Measurements from ENCODE around the gene IL17B.
A peak's percentile ranks its signal among the peaks of the same experiment; 100 is the strongest.

The IL17B gene

DNA sequence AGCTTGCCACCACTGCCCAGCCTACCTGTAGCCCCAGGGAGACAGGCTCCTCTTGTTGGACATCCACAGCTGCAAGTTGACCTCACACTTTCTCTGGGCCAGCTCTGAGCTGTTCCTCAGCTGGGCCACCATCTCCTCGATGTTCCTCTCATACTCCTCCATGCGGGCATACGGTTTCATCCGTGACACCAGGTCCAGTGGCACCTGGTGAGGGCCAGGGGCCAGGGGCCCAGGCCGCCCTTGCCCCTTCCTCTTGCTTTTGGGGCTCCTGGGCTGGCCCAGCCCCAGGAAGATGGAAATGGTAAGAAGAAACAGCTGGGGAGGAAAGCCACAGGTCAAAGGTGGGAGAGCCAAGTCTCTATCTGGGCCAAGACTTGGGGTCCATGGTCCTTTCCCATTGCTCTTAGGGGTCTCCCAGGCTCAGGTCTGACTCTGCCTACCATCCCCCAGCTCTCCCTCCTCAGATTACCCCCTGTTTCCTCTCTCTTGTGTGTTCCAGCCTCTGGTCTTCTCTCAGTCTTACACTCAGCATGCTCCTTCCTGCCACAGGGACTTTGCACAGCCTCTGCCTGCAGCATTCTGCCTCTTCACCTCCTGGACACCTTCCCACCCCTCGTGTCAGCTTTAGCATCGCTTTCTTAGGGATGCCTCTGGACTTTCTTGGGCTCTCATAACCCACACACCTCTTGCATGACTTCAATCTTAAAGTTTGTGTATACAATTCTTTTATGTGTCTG lies 2.2 kb downstream of the IL17B start:
- DNase-seq (ENCODE audit: low spot score) = no peak

DNA sequence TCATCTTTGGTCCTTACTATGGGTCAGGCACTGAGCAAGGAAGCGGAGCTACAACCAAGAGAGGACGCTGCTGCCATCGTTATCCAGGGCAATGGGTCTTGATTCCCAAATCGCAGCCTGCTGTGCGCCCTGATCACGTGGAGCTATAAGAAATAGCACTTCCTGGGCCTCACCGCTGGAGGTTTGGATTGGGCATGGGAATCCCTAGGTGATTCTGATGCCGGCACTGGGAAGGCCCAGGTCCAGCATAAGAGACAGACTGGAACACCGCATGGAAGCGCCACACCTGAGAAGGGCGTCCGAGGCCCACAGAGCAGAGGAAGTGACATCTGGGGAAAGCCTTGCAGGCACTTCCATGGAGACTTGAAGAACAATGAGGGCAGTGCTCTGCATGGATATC lies 3.0 kb downstream of the IL17B start:
- no peak for DNase-seq (ENCODE audit: low spot score)

DNA sequence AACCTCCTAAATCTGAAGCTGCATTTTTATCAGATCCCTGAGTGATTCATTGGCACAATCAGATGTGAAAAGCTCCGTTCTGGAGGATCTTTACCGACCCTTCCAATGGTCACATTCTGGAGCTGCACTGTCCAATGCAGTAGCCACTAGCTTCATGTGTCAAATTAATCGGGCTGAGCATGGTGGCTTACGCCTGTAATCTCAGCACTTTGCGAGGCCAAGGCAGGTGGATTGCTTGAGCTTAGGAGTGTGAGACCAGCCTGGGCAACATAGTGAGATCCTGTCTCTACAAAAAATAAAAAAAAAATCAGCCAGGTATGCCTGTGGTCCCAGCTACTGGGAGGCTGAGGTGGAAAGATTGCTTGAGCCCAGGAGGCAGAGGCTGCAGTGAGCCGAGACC lies 3.7 kb downstream of the IL17B start:
- no peak for DNase-seq (ENCODE audit: low spot score)

DNA sequence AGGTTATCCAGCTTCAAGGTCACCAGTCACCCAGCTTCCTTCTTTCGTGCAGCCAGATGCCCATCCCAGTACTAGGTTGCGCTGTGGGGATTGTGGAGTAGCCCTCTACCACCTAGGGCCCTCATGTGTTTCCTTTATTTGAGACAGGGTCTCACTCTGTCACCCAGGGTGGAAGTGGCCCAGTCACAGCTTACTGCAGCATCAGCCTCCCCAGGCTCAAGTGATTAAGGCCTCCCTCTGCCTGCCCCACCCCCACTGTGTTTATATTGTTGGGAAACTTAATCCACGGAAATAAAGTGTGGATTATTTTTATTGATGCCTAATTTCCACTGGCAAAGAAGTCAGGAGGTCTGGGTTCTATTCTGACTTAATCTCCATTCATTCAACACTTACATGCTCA lies 4.3 kb downstream of the IL17B start:
- DNase-seq (ENCODE audit: low spot score) = no peak

DNA sequence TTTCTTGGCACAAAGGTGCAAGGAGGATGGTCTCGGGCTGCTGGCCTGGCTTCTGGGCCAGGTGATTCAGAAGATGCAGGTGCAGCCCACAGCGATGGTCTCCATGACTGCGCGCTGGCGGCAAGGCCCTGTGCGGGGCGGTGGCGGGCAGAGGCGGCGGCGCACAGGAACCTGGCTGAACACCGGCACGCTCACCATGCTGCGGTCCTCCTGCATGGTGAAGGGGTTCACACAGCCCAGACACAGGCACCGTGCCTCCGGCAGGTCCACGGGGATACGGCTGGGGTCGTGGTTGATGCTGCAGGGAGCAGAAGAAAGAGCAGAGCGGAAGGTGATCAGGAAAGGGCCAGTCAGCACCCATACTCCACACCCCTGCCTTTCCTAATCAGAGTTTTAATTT lies 4.8 kb downstream of the IL17B start:
- no peak for DNase-seq (ENCODE audit: low spot score)

DNA sequence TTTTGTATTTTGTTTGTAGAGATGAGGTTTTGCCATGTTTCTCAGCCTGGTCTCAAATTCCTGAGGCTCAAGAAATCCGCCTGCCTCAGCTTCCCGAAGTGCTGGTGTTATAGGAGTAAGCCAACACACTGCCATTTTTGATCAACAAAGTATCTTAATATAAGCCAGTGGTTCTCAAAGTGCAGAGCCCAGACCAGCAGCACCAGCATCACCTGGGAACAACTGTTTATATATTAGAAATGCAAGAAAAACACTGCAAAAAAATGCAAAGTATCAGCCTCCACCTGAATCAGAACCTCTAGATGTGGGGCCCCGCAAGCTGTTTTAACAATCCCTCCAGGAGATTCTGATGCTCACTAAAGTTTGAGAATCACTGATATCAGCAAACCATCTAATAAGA lies 6.2 kb downstream of the IL17B start:
- no peak for DNase-seq (ENCODE audit: low spot score)

DNA sequence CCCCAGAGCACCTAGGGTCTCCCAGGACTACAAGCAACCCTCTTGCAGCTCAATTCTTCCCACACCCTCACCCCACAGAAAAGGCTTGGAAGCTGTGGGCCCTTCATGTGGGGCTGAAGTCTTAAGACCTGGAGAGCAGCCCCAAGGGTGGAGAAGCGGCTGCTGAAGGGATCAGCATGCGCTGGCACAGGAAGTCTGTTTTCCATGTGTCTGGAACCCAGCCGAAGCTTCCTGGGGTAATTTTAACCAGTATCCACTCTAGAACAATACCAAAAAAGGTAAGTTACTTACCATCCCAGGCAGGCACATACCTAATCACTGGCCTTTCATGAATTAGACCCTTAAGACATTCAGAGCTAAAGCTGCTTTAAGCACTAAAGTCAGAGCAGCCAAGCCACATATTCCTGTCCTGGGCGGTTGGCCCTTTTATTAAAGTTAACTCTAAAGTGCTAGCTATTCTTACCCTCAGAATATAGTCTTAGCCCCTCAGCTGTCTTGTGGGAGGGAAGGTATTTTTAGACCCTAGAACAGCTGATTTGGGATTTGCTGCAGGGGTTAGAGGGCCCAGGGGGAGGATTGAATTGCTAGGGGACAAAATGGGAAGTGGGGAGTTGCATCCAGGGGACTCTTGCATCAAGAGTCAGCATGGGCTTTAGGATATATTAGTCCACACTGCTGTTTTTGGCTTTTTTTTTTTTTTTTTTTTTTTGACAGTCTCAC lies 6.9 kb downstream of the IL17B start:
- DNase-seq (ENCODE audit: low spot score) = no peak

DNA sequence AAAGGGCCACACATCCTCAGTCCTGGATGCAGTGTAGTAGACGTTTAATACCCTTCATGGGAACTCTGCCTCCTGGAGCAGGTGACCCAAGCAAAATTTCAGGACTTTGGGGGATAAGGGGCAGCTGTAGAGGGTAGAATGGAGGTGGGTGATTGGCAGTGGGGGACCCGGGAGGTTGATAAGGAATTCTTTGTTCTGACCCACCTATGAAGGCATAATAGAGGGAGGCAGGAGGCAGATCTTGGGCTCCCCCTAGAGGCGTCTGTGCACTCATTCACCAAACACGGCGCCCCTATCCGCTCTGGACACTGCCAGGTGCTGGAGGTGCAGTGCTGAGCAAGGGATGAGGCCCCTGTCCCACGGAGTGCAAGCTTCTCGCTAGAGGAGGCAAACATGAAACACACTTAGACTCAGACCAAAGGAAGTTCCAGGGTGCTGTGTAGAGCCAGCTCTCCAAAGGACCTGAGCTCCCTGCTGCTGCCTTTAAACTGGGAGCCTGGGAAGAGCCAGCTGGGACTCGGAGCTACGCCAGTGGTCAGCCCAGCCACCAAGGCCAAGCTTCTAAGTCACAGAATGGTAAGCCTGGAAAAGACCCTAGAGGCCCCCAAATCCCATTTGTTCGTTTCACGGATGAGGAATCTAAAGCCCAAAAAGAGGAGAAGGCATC lies 7.7 kb downstream of the IL17B start:
- DNase-seq (ENCODE audit: low spot score) = peak; percentile 85

DNA sequence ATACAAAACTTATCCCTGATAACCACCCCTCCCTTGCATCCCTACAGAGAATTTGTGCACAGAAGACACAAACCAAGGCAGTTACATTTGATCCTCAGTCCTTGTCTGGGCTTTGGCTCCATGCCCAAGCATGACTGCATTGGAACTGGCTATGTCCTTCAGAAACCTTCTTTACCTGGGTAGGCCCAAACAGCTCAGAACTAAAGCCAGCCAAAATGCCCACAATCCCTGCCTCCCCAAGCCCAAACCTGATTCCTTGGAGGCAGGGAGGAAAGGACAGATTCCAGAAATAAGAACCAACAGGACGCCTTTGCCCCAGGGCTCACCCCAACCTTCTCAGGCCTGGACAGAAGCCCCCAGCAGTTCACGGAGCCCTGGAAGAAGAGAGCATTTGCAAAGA lies 8.2 kb downstream of the IL17B start:
- no peak for DNase-seq (ENCODE audit: low spot score)

DNA sequence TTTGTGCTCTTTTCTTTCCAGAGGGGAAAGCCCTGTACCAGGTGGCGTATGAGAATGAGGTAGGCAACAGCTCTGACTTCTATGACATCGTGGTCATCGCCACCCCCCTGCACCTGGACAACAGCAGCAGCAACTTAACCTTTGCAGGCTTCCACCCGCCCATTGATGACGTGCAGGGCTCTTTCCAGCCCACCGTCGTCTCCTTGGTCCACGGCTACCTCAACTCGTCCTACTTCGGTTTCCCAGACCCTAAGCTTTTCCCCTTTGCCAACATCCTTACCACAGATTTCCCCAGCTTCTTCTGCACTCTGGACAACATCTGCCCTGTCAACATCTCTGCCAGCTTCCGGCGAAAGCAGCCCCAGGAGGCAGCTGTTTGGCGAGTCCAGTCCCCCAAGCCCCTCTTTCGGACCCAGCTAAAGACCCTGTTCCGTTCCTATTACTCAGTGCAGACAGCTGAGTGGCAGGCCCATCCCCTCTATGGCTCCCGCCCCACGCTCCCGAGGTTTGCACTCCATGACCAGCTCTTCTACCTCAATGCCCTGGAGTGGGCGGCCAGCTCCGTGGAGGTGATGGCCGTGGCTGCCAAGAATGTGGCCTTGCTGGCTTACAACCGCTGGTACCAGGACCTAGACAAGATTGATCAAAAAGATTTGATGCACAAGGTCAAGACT lies 11.0 kb downstream of the IL17B start:
- DNase-seq (ENCODE audit: low spot score) = no peak

DNA sequence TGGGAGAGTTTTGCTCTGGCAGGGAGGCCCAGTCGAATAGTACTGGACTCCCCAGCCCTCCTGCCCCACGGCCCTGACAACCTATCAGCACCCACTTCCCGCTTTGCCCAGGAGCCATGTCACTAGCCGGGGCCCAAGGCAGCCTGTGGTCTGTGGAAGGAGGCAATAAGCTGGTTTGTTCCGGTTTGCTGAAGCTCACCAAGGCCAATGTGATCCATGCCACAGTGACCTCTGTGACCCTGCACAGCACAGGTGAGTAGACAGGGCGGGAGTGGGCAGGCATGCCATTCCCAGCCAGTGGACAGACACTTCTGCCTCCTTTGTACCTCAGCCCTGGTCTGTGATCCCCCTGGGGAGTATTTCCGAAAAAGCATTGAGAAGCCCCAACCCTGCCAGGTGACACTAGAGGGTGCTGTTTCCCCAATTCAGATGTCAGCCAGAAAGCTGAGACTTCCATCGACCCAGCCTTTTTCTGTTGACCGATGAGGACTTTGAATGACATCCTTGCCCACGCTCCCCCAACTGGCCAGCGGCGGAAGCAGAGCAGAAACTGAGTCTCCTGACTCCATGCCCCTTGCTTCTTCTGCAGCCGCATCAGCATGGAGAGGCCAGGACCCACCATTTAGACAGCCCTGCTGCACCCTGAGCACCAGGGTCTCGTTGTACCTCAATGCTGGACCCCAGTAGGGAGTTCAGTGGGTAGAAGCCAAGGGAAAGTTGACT lies 11.7 kb downstream of the IL17B start:
- peak; percentile 88 for DNase-seq (ENCODE audit: low spot score)

DNA sequence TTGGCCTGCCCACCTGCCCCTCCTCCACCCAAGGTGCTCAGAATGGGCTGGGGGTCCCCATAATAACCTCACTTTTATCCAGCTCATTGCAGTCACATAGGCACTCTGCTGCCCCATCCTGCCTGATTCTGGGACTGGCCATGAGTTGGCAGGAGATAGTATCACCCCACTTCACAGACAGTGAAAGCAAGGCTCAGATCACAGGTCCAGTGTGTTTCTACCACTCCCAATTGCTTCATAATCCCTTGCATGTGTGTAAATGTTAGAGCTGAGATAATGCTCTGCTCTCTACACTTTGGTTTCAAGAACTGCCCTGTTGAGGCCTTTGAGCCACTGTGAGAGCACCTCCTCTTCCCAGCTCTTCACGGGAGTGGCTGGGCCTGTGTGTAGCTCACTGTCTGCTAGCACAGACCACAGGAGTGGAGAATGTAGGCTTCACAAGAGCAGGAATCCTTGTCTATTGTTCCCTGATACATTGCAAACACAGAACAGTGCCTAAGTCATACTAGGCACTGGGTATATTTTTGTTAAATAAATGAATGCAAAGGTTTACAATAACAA lies 12.8 kb downstream of the IL17B start:
- no peak for DNase-seq (ENCODE audit: low spot score)

DNA sequence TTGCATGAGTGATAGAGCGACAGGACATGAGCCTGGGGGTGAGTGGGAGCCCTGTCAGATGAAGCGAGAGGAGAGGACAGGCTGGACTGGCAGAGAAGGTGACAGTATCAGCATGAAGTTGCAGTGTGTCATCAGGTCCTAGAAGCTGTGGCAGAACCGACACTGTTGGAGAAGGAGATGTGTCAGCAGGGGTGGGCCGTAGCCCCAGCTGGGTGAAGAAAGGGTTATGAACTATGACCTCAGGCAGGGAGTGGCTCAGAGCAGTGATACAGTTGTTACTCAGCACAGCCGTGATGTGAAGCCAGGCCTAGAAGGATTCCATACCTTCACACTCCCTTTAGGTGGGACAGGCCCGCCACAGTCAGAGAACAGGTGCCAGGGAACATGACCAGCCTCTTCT lies 13.7 kb downstream of the IL17B start:
- DNase-seq (ENCODE audit: low spot score) = no peak

DNA sequence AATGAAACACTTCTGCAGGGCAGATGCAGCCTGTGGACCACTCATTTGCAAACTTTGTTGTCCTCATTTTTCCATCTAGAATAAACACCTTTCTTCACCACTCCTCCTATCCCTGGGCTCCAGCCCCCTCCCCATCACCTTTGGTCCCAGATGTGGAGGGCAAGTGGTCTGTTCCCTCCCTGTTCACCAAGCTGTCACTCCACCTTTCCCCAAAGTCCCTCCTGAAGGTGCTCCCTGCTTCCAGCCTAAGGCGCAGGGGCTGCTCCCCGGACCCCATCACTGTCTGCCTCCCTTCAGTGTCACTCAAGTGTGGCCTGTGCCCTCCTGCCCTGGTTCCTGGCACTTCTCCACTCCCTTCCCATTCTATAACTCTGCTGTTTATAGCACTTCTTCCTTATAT lies 14.4 kb downstream of the IL17B start:
- no peak for DNase-seq (ENCODE audit: low spot score)

DNA sequence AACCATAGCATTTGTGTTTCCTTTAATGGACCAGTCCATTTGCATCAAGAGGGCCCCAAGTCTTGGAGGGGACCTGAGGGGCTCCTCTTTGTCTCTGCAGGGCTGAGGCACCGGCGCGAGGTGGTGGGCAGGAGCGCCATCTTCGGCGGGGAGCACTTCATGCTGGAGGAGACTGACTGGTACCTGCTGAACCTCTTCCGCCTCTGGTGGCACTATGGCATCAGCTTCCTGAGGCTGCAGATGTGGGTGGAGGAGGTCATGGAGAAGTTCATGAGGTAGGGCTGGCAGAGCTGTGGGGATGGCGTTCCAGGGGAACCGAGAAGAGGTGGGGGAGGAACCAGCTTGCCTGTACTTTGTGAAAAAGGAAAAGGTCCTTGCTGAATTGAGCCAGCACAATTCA lies 15.2 kb downstream of the IL17B start:
- no peak for DNase-seq (ENCODE audit: low spot score)

DNA sequence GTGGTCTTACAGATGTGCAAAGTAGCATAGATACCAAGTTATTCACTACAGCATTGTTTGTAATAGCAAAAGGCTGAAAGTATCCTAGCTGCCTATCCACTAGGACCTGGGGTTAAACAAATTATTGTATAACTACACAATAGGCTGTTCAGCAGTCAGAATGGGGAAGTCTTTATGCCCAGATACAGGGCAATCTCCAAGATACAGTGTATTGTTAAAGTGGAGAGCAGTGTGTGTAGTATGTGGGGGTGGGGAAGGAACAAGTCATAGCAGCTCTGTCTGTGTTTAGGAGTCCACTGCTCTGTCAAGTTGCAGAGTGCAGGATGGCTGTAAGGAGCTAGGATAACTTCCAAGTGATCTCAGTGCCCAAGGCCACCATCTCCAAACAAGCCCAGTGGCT lies 15.7 kb downstream of the IL17B start:
- no peak for DNase-seq (ENCODE audit: low spot score)

DNA sequence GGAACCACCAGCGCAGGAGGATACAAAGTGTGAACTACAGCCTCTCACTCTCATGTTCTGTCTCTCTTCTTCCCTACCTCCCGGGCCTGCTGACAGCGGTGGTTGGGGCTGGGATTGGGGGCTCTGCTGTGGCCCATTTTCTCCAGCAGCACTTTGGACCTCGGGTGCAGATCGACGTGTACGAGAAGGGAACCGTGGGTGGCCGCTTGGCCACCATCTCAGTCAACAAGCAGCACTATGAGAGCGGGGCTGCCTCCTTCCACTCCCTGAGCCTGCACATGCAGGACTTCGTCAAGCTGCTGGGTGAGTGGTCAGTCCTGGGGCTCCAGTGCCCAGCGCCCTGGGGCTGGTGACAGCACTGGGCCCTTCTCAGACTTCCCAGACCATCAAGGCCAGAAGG lies 16.6 kb downstream of the IL17B start:
- DNase-seq (ENCODE audit: low spot score) = no peak

DNA sequence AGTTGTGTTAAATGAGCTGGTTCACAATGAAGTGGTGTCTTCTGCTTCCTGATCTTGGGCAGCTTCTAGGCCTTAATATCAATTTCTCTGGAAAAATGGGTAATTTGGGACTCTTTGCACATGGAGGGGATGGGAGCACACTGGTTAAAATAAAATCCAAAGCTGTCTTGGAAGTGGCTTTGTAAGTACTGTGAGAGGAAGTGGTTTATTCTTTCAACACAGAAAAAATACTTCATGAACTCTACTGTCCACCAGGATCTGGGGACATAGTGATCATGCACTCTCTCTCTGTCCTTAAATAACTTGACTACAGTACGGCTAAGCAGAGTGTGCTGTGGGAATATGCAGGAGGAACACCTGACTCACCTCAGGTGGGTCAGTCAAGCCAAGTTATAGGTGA lies 18.8 kb downstream of the IL17B start:
- no peak for DNase-seq (ENCODE audit: low spot score)

DNA sequence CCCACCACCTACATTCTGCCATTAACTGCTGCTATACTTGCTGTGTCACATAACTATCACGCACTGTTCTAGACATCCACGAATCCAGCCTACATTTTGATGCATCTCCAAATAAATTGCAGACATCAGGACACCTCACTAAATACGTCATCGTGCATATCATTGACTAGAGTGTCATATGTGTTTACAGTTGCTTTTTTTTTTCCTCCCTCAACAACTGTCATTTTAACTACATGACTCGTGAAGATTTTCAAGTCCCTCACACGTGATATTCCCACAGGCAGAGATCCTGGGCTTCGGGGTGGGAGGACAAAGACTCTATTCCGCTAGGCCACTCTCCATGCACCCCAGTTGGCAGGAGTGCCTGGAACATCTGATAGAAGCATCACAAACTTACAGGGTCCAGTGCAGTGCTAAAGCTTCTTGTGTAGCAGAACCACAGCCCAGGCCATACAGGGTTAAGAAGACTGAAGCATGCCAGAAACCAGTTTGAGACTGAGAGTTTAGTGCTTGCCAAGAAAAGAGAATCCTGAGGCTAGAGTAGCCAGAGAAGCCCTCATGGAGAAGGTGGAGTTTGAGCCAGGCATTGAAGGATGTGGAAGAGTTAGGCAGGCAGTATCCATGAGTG lies 20.1 kb downstream of the IL17B start:
- no peak for DNase-seq (ENCODE audit: low spot score)

DNA sequence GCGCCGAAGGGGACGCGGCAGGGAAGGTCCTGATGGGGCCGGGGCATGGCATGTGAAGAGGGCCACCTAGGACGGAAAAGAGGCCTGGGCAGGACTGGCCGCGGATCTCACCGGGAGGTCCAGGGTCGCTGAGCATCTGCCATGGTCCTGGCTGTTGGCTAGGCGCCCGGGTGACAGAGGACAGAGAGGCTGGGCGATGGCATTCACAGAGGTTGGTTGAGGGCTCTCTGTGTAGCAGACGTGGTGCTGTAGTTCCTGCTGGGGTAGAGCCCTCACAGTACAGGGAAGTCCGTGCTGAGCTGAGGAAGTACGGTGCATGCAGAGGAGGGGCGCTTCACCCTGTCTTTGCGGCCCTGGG lies 20.8 kb downstream of the IL17B start:
- no peak for DNase-seq (ENCODE audit: low spot score)

All from GM03348 (cell line).